Neural progenitor cell (in vitro differentiated cells): Measurements from ENCODE around the gene AMPH. TPM values are rescaled to one million over a fixed set of nuclear protein-coding genes. Genes with fewer than 3 reads are reported as not detected.

ENCODE experiments used
- DNase-seq: peaks from one replicate; pipeline ENCODE4 v3.0.0-alpha.2; 2016; ENCODE audit warnings: low spot score
- H2AFZ ChIP-seq: fragments of 200-600 bp; sonication (generic); replicated peaks from 2 replicates; pipeline ENCODE4 v1.6.1; 2016; ENCODE audit warnings: antibody characterized with exemption
- H3F3A ChIP-seq: fragments of 200-600 bp; sonication (generic); 2 replicates; pipeline ENCODE4 v1.6.1; 2016; ENCODE audit warnings: antibody characterized with exemption, low read depth
- H3K27ac ChIP-seq: fragments of 200-600 bp; sonication (generic); 2 replicates; pipeline ENCODE4 v1.5.1; 2016; ENCODE audit warnings: mild to moderate bottlenecking
- H3K27me3 ChIP-seq: fragments of 200-600 bp; sonication (generic); 2 replicates; pipeline ENCODE4 v1.6.1; 2016; ENCODE audit warnings: mild to moderate bottlenecking, moderate library complexity
- H3K36me3 ChIP-seq: fragments of 200-600 bp; sonication (generic); 2 replicates; pipeline ENCODE4 v1.5.1; 2016
- H3K4me1 ChIP-seq: fragments of 200-600 bp; sonication (generic); 2 replicates; pipeline ENCODE4 v1.6.1; 2016; ENCODE audit warnings: mixed run types
- H3K4me2 ChIP-seq: fragments of 200-600 bp; sonication (generic); 2 replicates; pipeline ENCODE4 v1.6.1; 2016
- H3K4me3 ChIP-seq: fragments of 200-600 bp; sonication (generic); 2 replicates; pipeline ENCODE4 v1.5.1; 2016
- H3K79me2 ChIP-seq: fragments of 200-600 bp; sonication (generic); 2 replicates; pipeline ENCODE4 v1.6.1; 2016; ENCODE audit warnings: low read depth
- H3K9ac ChIP-seq: fragments of 200-600 bp; sonication (generic); 2 replicates; pipeline ENCODE4 v1.6.1; 2016
- H3K9me3 ChIP-seq: fragments of 200-600 bp; sonication (generic); 2 replicates; pipeline ENCODE4 v1.5.1; 2016; ENCODE audit warnings: low read depth
- H4K20me1 ChIP-seq: fragments of 200-600 bp; sonication (generic); 2 replicates; pipeline ENCODE4 v1.6.1; 2016; ENCODE audit warnings: low read depth
- H3K27ac Mint-ChIP-seq: 3 replicates; pipeline ENCODE4 v1.8.0; 2021; ENCODE audit warnings: mixed read lengths
- H3K27me3 Mint-ChIP-seq: 2 replicates; pipeline ENCODE4 v1.8.0; 2022; ENCODE audit warnings: low read depth, mild to moderate bottlenecking, inconsistent platforms, moderate library complexity, mixed read lengths; ENCODE audit not compliant: insufficient read depth
- H3K36me3 Mint-ChIP-seq: 3 replicates; pipeline ENCODE4 v1.8.0; 2021; ENCODE audit warnings: mixed read lengths
- H3K4me1 Mint-ChIP-seq: 3 replicates; pipeline ENCODE4 v1.8.0; 2021; ENCODE audit warnings: mixed read lengths
- H3K4me3 Mint-ChIP-seq: 3 replicates; pipeline ENCODE4 v1.8.0; 2021; ENCODE audit warnings: mild to moderate bottlenecking, moderate library complexity, mixed read lengths
- H3K9me3 Mint-ChIP-seq: 3 replicates; pipeline ENCODE4 v1.8.0; 2020; ENCODE audit warnings: mixed read lengths
- CTCF ChIP-seq: fragments of 200-600 bp; sonication (generic); IDR thresholded peaks from 2 replicates; pipeline ENCODE4 v1.5.1; 2017; ENCODE audit warnings: antibody characterized with exemption, mild to moderate bottlenecking
- EZH2 ChIP-seq: fragments of 200-600 bp; sonication (generic); IDR thresholded peaks from 2 replicates; pipeline ENCODE4 v1.6.1; 2017; ENCODE audit warnings: antibody characterized with exemption, mild to moderate bottlenecking, moderate library complexity
- EZH2phosphoT487 ChIP-seq: fragments of 200-600 bp; sonication (generic); IDR thresholded peaks from 2 replicates; pipeline ENCODE4 v1.6.1; 2017; ENCODE audit warnings: antibody characterized with exemption
- total RNA-seq: library from RNA; depleted of rRNA; stranded (reverse); fragments of >200 nt; gene quantifications from 2 replicates; pipeline ENCODE4 v1.2.3, GENCODE V29; 2015; ENCODE audit warnings: low replicate concordance

Gene AMPH
- total RNA-seq, 1 donor from 2014 or later = 21.2 TPM

DNA sequence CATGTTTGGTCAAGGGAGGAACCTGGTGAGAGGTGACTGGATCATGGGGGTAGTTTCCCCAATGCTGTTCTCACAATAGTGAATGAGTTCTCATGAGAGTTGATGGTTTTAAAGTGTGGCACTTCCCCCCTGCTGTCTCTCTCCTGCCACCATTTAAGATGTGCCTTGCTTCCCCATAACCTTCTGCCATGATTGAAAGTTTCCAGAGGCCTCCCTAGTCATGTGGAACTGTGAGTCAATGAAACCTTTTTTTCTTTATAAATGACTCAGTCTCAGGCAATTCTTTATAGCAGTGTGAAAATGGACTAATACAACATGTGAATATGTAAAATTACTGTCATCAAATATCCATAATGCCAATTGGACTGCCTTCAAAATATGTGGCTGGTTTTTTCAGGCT, 192.2 kb downstream of the AMPH start:
- Histone ChIP-seq H3K79me2 (no peaks in the 10 kb centered on the region), H3K27ac (no peak overlapping the region), H4K20me1 (no peaks in the 10 kb centered on the region), H3K27me3 (no peaks in the 10 kb centered on the region), H3K4me3 (no peak overlapping the region), H2AFZ (no peak overlapping the region), H3K4me1 (no peaks in the 10 kb centered on the region), H3K4me2 (no peak overlapping the region), H3F3A (no peaks in the 10 kb centered on the region), H3K9me3 (no peaks in the 10 kb centered on the region), H3K9ac (no peak overlapping the region), H3K36me3 (no peaks in the 10 kb centered on the region)
- no peak for DNase-seq
- Mint-ChIP-seq H3K4me1 (no peaks in the 10 kb centered on the region), H3K4me3 (no peak overlapping the region), H3K27me3 (no peaks in the 10 kb centered on the region), H3K9me3 (no peaks in the 10 kb centered on the region), H3K27ac (no peak overlapping the region), H3K36me3 (peaks cover 19% of the 10 kb centered on the region)
- no peak for TF ChIP-seq CTCF
- TF ChIP-seq EZH2phosphoT487 = no peak
- TF ChIP-seq EZH2 = no peak

- Histone ChIP-seq H3K36me3 (no peaks in the 10 kb centered on the region), H3K79me2 (no peaks in the 10 kb centered on the region), H3K27me3 (no peaks in the 10 kb centered on the region), H3K4me3 (no peak overlapping the region), H3K27ac (no peak overlapping the region), H3K4me2 (no peak overlapping the region), H3K9me3 (no peaks in the 10 kb centered on the region), H3F3A (no peaks in the 10 kb centered on the region), H2AFZ (no peak overlapping the region), H3K4me1 (no peaks in the 10 kb centered on the region), H3K9ac (no peak overlapping the region), H4K20me1 (no peaks in the 10 kb centered on the region)
- Mint-ChIP-seq H3K27ac (no peak overlapping the region), H3K4me3 (no peak overlapping the region), H3K27me3 (peaks cover 3% of the 10 kb centered on the region), H3K4me1 (no peaks in the 10 kb centered on the region), H3K36me3 (peaks cover 45% of the 10 kb centered on the region), H3K9me3 (no peaks in the 10 kb centered on the region)
- no peak for DNase-seq
- TF ChIP-seq EZH2phosphoT487 (no peak), EZH2 (no peak), CTCF (no peak)
These were observed 198.5 kb downstream of the AMPH start for GRCh38 chr7:38432671-38433070.

GRCh38 chr7:38432080-38432479, 199.1 kb downstream of the AMPH start:
- no peak overlapping the region for H3K4me3 Mint-ChIP-seq
- H3K36me3 ChIP-seq = no peaks in the 10 kb centered on the region
- H3K4me1 Mint-ChIP-seq = no peaks in the 10 kb centered on the region
- H3K27me3 Mint-ChIP-seq = peaks cover 3% of the 10 kb centered on the region
- TF ChIP-seq CTCF (no peak), EZH2 (no peak), EZH2phosphoT487 (no peak)
- H3K4me2 ChIP-seq = no peak overlapping the region
- H3K4me1 ChIP-seq = no peaks in the 10 kb centered on the region
- no peaks in the 10 kb centered on the region for H3K9me3 ChIP-seq
- no peak overlapping the region for H3K4me3 ChIP-seq
- no peaks in the 10 kb centered on the region for H3K27me3 ChIP-seq
- H3K27ac Mint-ChIP-seq = no peak overlapping the region
- H3K79me2 ChIP-seq = no peaks in the 10 kb centered on the region
- no peaks in the 10 kb centered on the region for H3K9me3 Mint-ChIP-seq
- H3K27ac ChIP-seq = no peak overlapping the region
- H2AFZ ChIP-seq = no peak overlapping the region
- no peak for DNase-seq
- no peaks in the 10 kb centered on the region for H4K20me1 ChIP-seq
- H3K36me3 Mint-ChIP-seq = peaks cover 45% of the 10 kb centered on the region
- H3F3A ChIP-seq = no peaks in the 10 kb centered on the region
- H3K9ac ChIP-seq = no peak overlapping the region
